ENCODE data around the gene KREMEN2. TPM values are rescaled to one million over a fixed set of nuclear protein-coding genes. Genes with fewer than 3 reads are reported as not detected.

Gene KREMEN2
- total and polyA plus RNA-seq, 2 donors (not counting 3 experiments of a cell fraction or from before 2014, with no cell fraction given), result not detected

- H3K36me3 ChIP-seq (ENCODE audit: control insufficient read depth in 2 of 2, extremely low read depth in 1 of 2, insufficient read depth in 2 of 2, low read length in 2 of 2), result no peaks in the 10 kb centered on the region
- H3K9me3 ChIP-seq (replicated peaks; ENCODE audit: control insufficient read depth, insufficient read depth, low read length), result no peaks in the 10 kb centered on the region
- TF ChIP-seq GATA2 (IDR thresholded peaks at IDR 0.05; ENCODE audit: insufficient read depth, insufficient read length, low read depth, low read length), result no peak
- TF ChIP-seq FOS (IDR thresholded peaks at IDR 0.05; ENCODE audit: borderline replicate concordance, insufficient read depth, low read length), result no peak
- TF ChIP-seq, protein P1, sequence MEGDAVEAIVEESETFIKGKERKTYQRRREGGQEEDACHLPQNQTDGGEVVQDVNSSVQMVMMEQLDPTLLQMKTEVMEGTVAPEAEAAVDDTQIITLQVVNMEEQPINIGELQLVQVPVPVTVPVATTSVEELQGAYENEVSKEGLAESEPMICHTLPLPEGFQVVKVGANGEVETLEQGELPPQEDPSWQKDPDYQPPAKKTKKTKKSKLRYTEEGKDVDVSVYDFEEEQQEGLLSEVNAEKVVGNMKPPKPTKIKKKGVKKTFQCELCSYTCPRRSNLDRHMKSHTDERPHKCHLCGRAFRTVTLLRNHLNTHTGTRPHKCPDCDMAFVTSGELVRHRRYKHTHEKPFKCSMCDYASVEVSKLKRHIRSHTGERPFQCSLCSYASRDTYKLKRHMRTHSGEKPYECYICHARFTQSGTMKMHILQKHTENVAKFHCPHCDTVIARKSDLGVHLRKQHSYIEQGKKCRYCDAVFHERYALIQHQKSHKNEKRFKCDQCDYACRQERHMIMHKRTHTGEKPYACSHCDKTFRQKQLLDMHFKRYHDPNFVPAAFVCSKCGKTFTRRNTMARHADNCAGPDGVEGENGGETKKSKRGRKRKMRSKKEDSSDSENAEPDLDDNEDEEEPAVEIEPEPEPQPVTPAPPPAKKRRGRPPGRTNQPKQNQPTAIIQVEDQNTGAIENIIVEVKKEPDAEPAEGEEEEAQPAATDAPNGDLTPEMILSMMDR (IDR thresholded peaks at IDR 0.05; ENCODE audit: extremely low read depth in 1 of 2, insufficient read depth in 1 of 2, low read depth in 1 of 2, low read length in 2 of 2), result no peak
- TF ChIP-seq JUN (IDR thresholded peaks at IDR 0.05; ENCODE audit: borderline replicate concordance, insufficient read depth, insufficient read length, low read depth), result no peak
- TF ChIP-seq POLR2AphosphoS5 (IDR thresholded peaks at IDR 0.05; ENCODE audit: insufficient read depth, low read depth, low read length), result no peak
- TF ChIP-seq MYC (IDR thresholded peaks at IDR 0.05; ENCODE audit: low read depth, low read length), result no peak
- TF ChIP-seq EZH2 (IDR thresholded peaks at IDR 0.05; ENCODE audit: borderline replicate concordance, low read depth, low read length, severe bottlenecking), result no peak
- TF ChIP-seq, protein P2, sequence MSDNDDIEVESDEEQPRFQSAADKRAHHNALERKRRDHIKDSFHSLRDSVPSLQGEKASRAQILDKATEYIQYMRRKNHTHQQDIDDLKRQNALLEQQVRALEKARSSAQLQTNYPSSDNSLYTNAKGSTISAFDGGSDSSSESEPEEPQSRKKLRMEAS (IDR thresholded peaks at IDR 0.05; ENCODE audit: insufficient read depth, insufficient read length), result no peak
- no peak for TF ChIP-seq POLR2A (IDR thresholded peaks at IDR 0.05; ENCODE audit: low read depth, low read length)
- H3K27me3 ChIP-seq (ENCODE audit: control insufficient read depth in 2 of 2, insufficient read depth in 2 of 2, low read length in 2 of 2), result no peaks in the 10 kb centered on the region
- ChIA-PET CTCF (interaction anchor here (1.2 kb wide), 1 partner anchor 35 kb away, joined by 3 read pairs; no protein-coding TSS in a partner anchor), POLR2A (no interaction called here)
- dilution Hi-C loops (cut with MboI; ENCODE audit: extremely low pct_ligation_motif_present, low sequenced_read_pairs) (no loop called here), intact Hi-C loops (cut with micrococcal nuclease) (no loop called here)
- no peaks in the 10 kb centered on the region for H4K20me1 ChIP-seq (replicated peaks; ENCODE audit: control insufficient read depth, extremely low read depth, insufficient read depth, low read length)
- H2AFZ ChIP-seq (ENCODE audit: low read depth, low read length), result no peak overlapping the region
- no peak overlapping the region for H3K9ac ChIP-seq (replicated peaks; ENCODE audit: extremely low read depth, insufficient read depth, low read length)
- no TSS peak for BruUV-seq (replicated peaks)
- DNase-seq (ENCODE audit: low read depth, low spot score) (no peak), FAIRE-seq (no peak)
- H3K4me1 ChIP-seq (ENCODE audit: control insufficient read depth, extremely low read depth, insufficient read depth, low read length), result no peaks in the 10 kb centered on the region
- H3K27ac ChIP-seq (ENCODE audit: insufficient read depth, low read depth, low read length), result no peak overlapping the region
- H3K9me1 ChIP-seq (replicated peaks; ENCODE audit: control insufficient read depth, extremely low read depth, insufficient read depth, low read length), result no peaks in the 10 kb centered on the region
- H3K4me3 ChIP-seq (replicated peaks in 1 of 3; ENCODE audit: insufficient read depth in 1 of 3, low read depth in 1 of 3, low read length in 3 of 3), result no peak overlapping the region
- no peak overlapping the region for H3K4me2 ChIP-seq (ENCODE audit: insufficient read depth, low read length)
- H3K79me2 ChIP-seq (ENCODE audit: control insufficient read depth, insufficient read depth, low read length), result no peaks in the 10 kb centered on the region
These were observed 32.2 kb downstream of the KREMEN2 start for GRCh38 chr16:2996298-2996697.

Measured in endothelial cell of umbilical vein (primary cell).